H9 (cell line): ENCODE measurements around the gene C1orf21. TPM values are rescaled to one million over a fixed set of nuclear protein-coding genes. Genes with fewer than 3 reads are reported as not detected.

Experiments used
- DNase-seq: peaks from one replicate; pipeline ENCODE4 v3.0.0-alpha.2; 2017
- H2AFZ ChIP-seq: one replicate; pipeline ENCODE4 v1.6.1; 2013; ENCODE audit warnings: mild to moderate bottlenecking, low read length, control low read depth, moderate library complexity
- H2AK5ac ChIP-seq: 2 replicates; pipeline ENCODE4 v1.6.1; 2013; ENCODE audit warnings: low read length, control low read depth, mixed read lengths; ENCODE audit not compliant: insufficient read length
- H2BK120ac ChIP-seq: one replicate; pipeline ENCODE4 v1.6.1; 2013; ENCODE audit warnings: low read depth, mild to moderate bottlenecking, low read length, control low read depth, inconsistent platforms; ENCODE audit not compliant: poor library complexity, severe bottlenecking
- H2BK12ac ChIP-seq: 2 replicates; pipeline ENCODE4 v1.6.1; 2013; ENCODE audit warnings: low read length, control low read depth, mixed read lengths, low read depth; ENCODE audit not compliant: insufficient read length
- H2BK15ac ChIP-seq: 2 replicates; pipeline ENCODE4 v1.6.1; 2013; ENCODE audit warnings: low read depth, low read length, control low read depth
- H2BK20ac ChIP-seq: one replicate; pipeline ENCODE4 v1.6.1; 2013; ENCODE audit warnings: low read depth, mild to moderate bottlenecking, low read length, control low read depth, inconsistent platforms; ENCODE audit not compliant: poor library complexity, severe bottlenecking
- H2BK5ac ChIP-seq: 2 replicates; pipeline ENCODE4 v1.6.1; 2013; ENCODE audit warnings: low read length, control low read depth, mixed read lengths; ENCODE audit not compliant: insufficient read length
- H3K14ac ChIP-seq: 2 replicates; pipeline ENCODE4 v1.6.1; 2013; ENCODE audit warnings: low read length, control low read depth; ENCODE audit not compliant: insufficient read depth
- H3K18ac ChIP-seq: 2 replicates; pipeline ENCODE4 v1.6.1; 2013; ENCODE audit warnings: low read depth, mild to moderate bottlenecking, mixed read lengths, low read length, control low read depth; ENCODE audit not compliant: insufficient read length
- H3K23ac ChIP-seq: 2 replicates; pipeline ENCODE4 v1.6.1; 2013; ENCODE audit warnings: low read length, control low read depth, mixed read lengths, low read depth; ENCODE audit not compliant: insufficient read length
- H3K23me2 ChIP-seq: 2 replicates; pipeline ENCODE4 v1.6.1; 2013; ENCODE audit warnings: low read depth, mild to moderate bottlenecking, mixed read lengths, low read length, control low read depth; ENCODE audit not compliant: insufficient read length, poor library complexity, severe bottlenecking
- H3K27ac ChIP-seq: 2 replicates; pipeline ENCODE4 v1.5.1; 2013; ENCODE audit warnings: low read length, control low read depth, mixed read lengths, low read depth; ENCODE audit not compliant: insufficient read length
- H3K27me3 ChIP-seq: 2 replicates; pipeline ENCODE4 v1.6.1; 2013; ENCODE audit warnings: low read length, control low read depth, inconsistent platforms; ENCODE audit not compliant: insufficient read depth
- H3K4ac ChIP-seq: 2 replicates; pipeline ENCODE4 v1.6.1; 2013; ENCODE audit warnings: low read depth, mild to moderate bottlenecking, control low read depth, inconsistent platforms, low read length, moderate library complexity
- H3K4me1 ChIP-seq: 2 replicates; pipeline ENCODE4 v1.6.1; 2013; ENCODE audit warnings: low read length, control low read depth, inconsistent platforms; ENCODE audit not compliant: insufficient read depth
- H3K4me2 ChIP-seq: 2 replicates; pipeline ENCODE4 v1.6.1; 2013; ENCODE audit warnings: low read length, control low read depth, mixed read lengths; ENCODE audit not compliant: insufficient read length, insufficient read depth
- H3K56ac ChIP-seq: 2 replicates; pipeline ENCODE4 v1.6.1; 2013; ENCODE audit warnings: low read depth, mild to moderate bottlenecking, mixed read lengths, low read length, control low read depth; ENCODE audit not compliant: insufficient read length
- H3K79me1 ChIP-seq: 2 replicates; pipeline ENCODE4 v1.6.1; 2013; ENCODE audit warnings: low read depth, mild to moderate bottlenecking, moderate library complexity, low read length, control low read depth, inconsistent platforms; ENCODE audit not compliant: insufficient read depth, poor library complexity, severe bottlenecking
- H3K79me2 ChIP-seq: 2 replicates; pipeline ENCODE4 v1.6.1; 2013; ENCODE audit warnings: low read length, control low read depth, inconsistent platforms; ENCODE audit not compliant: insufficient read depth
- H3K9ac ChIP-seq: 2 replicates; pipeline ENCODE4 v1.6.1; 2013; ENCODE audit warnings: low read length, control low read depth, mixed read lengths; ENCODE audit not compliant: insufficient read length; ENCODE audit errors: extremely low read depth
- H3K9me3 ChIP-seq: one replicate; pipeline ENCODE4 v1.6.1; 2013; ENCODE audit warnings: low read depth, low read length, inconsistent platforms; ENCODE audit not compliant: control insufficient read depth
- H3T11ph ChIP-seq: one replicate; pipeline ENCODE4 v1.6.1; 2013; ENCODE audit warnings: mild to moderate bottlenecking, low read length, control low read depth, inconsistent platforms
- H4K20me1 ChIP-seq: one replicate; pipeline ENCODE4 v1.6.1; 2013; ENCODE audit not compliant: control insufficient read depth, insufficient read length, insufficient read depth
- H4K5ac ChIP-seq: 2 replicates; pipeline ENCODE4 v1.6.1; 2013; ENCODE audit warnings: low read depth, mild to moderate bottlenecking, mixed read lengths, low read length, control low read depth; ENCODE audit not compliant: insufficient read length
- H4K8ac ChIP-seq: replicated peaks from 2 replicates; pipeline ENCODE4 v1.6.1; 2013; ENCODE audit warnings: low read length, control low read depth, mixed read lengths, low read depth; ENCODE audit not compliant: insufficient read length
- H4K91ac ChIP-seq: 2 replicates; pipeline ENCODE4 v1.6.1; 2013; ENCODE audit warnings: low read depth, mild to moderate bottlenecking, moderate library complexity, mixed read lengths, low read length, control low read depth; ENCODE audit not compliant: insufficient read length
- H3K27ac Mint-ChIP-seq, 3 experiments: 2 replicates in 2 of 3; 3 replicates in 1 of 3; pipeline ENCODE4 v1.8.0; 2020 to 2021; ENCODE audit warnings: mixed read lengths in 3 of 3, mild to moderate bottlenecking in 1 of 3, moderate library complexity in 1 of 3
- H3K27me3 Mint-ChIP-seq: 2 replicates; pipeline ENCODE4 v1.8.0; 2021; ENCODE audit warnings: low read depth, mild to moderate bottlenecking, moderate library complexity, mixed read lengths
- H3K36me3 Mint-ChIP-seq, 3 experiments: 2 replicates in 2 of 3; 3 replicates in 1 of 3; pipeline ENCODE4 v1.8.0; 2020 to 2021; ENCODE audit warnings: low read depth in 3 of 3, mixed read lengths in 3 of 3; ENCODE audit not compliant: insufficient read depth in 1 of 3
- H3K4me1 Mint-ChIP-seq, 2 experiments: 2 replicates each; pipeline ENCODE4 v1.8.0; 2020; ENCODE audit warnings: mixed read lengths in 2 of 2
- H3K4me3 Mint-ChIP-seq, 2 experiments: 2 replicates in 1 of 2; 3 replicates in 1 of 2; pipeline ENCODE4 v1.8.0; 2020 to 2021; ENCODE audit warnings: mild to moderate bottlenecking in 2 of 2, mixed read lengths in 2 of 2, moderate library complexity in 1 of 2
- H3K9me3 Mint-ChIP-seq, 2 experiments: 2 replicates in 1 of 2; 3 replicates in 1 of 2; pipeline ENCODE4 v1.8.0; 2020; ENCODE audit warnings: mild to moderate bottlenecking in 2 of 2, mixed read lengths in 2 of 2, moderate library complexity in 1 of 2
- WGBS: extraction: QIAGEN DNeasy Blood & Tissue Kit; methylation state at CpG from one replicate; pipeline ENCODE4 v1.1.7; 2013; ENCODE audit warnings: missing lambda C conversion rate, low lambda C conversion rate, mixed read lengths; ENCODE audit not compliant: insufficient read length; ENCODE audit errors: extremely low coverage; 5-methylcytosine and 5-hydroxymethylcytosine counted together
- total RNA-seq: library from RNA; stranded (reverse); gene quantifications from 2 replicates; pipeline ENCODE4 v1.2.1, GENCODE V29; 2021
- TF ChIP-seq, protein P1 (sequence below): fragments of 200-600 bp; sonication (generic); conservative IDR thresholded peaks from 3 replicates; pipeline ENCODE4 v1.8.0; 2021; ENCODE audit warnings: antibody characterized with exemption, mild to moderate bottlenecking

C1orf21 gene
- total RNA-seq, 1 experiment from 2014 or later: 36.0 TPM

DNA sequence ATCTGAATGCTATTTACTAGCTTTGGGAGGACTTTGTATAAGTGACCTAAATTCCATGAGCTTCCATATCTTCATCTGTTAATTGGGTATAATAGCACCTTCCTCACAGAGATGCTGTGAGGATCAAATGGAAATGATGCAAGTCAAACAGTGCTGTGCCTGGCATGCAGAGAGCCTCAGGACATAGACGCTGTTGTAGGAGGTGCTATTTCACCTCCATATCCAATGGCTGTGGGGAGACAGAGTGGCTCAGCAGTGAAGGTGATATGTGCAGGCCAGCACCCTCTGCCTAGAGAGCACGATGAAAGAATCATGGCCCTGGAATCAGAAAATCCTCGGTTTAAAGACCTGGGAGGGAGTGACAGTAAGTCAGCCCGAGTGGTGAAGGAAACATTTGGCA, 16.0 kb upstream of the C1orf21 start:
- WGBS: no CpG with 5 or more reads among the region's 4 CpGs
- no peak overlapping the region for H2AFZ ChIP-seq

More for the DNA sequence above, 16.0 kb upstream of the C1orf21 start:
- Histone ChIP-seq H2BK5ac (no peak overlapping the region), H3K14ac (no peak overlapping the region), H2AK5ac (no peak overlapping the region), H2BK120ac (no peak overlapping the region), H3K27ac (no peak overlapping the region), H3K23me2 (no peaks in the 10 kb centered on the region), H3K4me2 (no peak overlapping the region), H2BK20ac (no peak overlapping the region), H4K91ac (no peak overlapping the region), H3K18ac (no peak overlapping the region), H3K79me2 (no peaks in the 10 kb centered on the region), H3K56ac (no peak overlapping the region), H3K9me3 (no peaks in the 10 kb centered on the region), H4K5ac (no peak overlapping the region), H3K4ac (no peak overlapping the region), H3T11ph (no peak overlapping the region), H4K8ac (no peak overlapping the region), H3K23ac (no peak overlapping the region), H3K9ac (no peak overlapping the region), H2BK12ac (no peak overlapping the region), H2BK15ac (no peak overlapping the region), H3K79me1 (no peaks in the 10 kb centered on the region), H3K4me1 (no peaks in the 10 kb centered on the region; the same call in 1 of the 2 replicates), H4K20me1 (no peaks in the 10 kb centered on the region), H3K27me3 (no peaks in the 10 kb centered on the region)
- H3K27ac Mint-ChIP-seq: no peak overlapping the region
- no peaks in the 10 kb centered on the region for H3K27me3 Mint-ChIP-seq
- no peak overlapping the region for H3K4me3 Mint-ChIP-seq
- peaks cover 8 to 15% of the 10 kb centered on the region in 2 experiments for H3K4me1 Mint-ChIP-seq
- no peaks in the 10 kb centered on the region for H3K36me3 Mint-ChIP-seq
- TF ChIP-seq, protein P1, sequence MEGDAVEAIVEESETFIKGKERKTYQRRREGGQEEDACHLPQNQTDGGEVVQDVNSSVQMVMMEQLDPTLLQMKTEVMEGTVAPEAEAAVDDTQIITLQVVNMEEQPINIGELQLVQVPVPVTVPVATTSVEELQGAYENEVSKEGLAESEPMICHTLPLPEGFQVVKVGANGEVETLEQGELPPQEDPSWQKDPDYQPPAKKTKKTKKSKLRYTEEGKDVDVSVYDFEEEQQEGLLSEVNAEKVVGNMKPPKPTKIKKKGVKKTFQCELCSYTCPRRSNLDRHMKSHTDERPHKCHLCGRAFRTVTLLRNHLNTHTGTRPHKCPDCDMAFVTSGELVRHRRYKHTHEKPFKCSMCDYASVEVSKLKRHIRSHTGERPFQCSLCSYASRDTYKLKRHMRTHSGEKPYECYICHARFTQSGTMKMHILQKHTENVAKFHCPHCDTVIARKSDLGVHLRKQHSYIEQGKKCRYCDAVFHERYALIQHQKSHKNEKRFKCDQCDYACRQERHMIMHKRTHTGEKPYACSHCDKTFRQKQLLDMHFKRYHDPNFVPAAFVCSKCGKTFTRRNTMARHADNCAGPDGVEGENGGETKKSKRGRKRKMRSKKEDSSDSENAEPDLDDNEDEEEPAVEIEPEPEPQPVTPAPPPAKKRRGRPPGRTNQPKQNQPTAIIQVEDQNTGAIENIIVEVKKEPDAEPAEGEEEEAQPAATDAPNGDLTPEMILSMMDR: no peak
- H3K9me3 Mint-ChIP-seq: no peaks in the 10 kb centered on the region
- DNase-seq: no peak
